ENCODE results near the gene DNAJC13. TPM values are rescaled to one million over a fixed set of nuclear protein-coding genes. Genes with fewer than 3 reads are reported as not detected.

DNAJC13 gene
- total and polyA plus RNA-seq, 2 of the 8 experiments (the other 6 are each of a cell fraction or from before 2014, with no cell fraction given) = 7.9 to 28.8 TPM

- H3K4me3 ChIP-seq (ENCODE audit: extremely low read depth in 1 of 4, insufficient read depth in 2 of 4, low read depth in 3 of 4, low read length in 4 of 4) = no peak overlapping the region
- H2BK12ac ChIP-seq (ENCODE audit: low read depth, low read length) = no peak overlapping the region
- no peak overlapping the region for H3K9ac ChIP-seq (replicated peaks in 1 of 4; ENCODE audit: extremely low read depth in 1 of 4, low read depth in 3 of 4, low read length in 3 of 4)
- no peak overlapping the region for H3K56ac ChIP-seq (replicated peaks; ENCODE audit: insufficient read length, low read depth, low read length)
- H2BK20ac ChIP-seq (ENCODE audit: low read length) = no peak overlapping the region
- H3K27me3 ChIP-seq (replicated peaks in 1 of 4; ENCODE audit: control insufficient read depth in 3 of 4, extremely low read depth in 1 of 4, insufficient read depth in 3 of 4, low read length in 3 of 4) = no peaks in the 10 kb centered on the region
- H3K27ac ChIP-seq (ENCODE audit: low read depth, low read length) = no peak overlapping the region
- no peaks in the 10 kb centered on the region; a peak in 1 of 4 replicates for H3K9me3 ChIP-seq (ENCODE audit: insufficient read depth in 2 of 2, low read depth in 1 of 2, low read length in 1 of 2)
- no peak overlapping the region for H3K14ac ChIP-seq (ENCODE audit: insufficient read length)
- CTCF ChIA-PET (ENCODE audit: partially characterized antibody) = interaction anchor here (5.2 to 10.2 kb wide), 2 partner anchors 14 to 92 kb away, joined by 30 to 102 read pairs; no protein-coding TSS in a partner anchor
- H3K18ac ChIP-seq (ENCODE audit: extremely low read depth, low read length) = no peak overlapping the region
- no peaks in the 10 kb centered on the region for H3K79me2 ChIP-seq (ENCODE audit: control insufficient read depth in 1 of 2, insufficient read depth in 2 of 2, low read length in 2 of 2)
- H2BK15ac ChIP-seq (ENCODE audit: low read length) = no peak overlapping the region
- POLR2A ChIA-PET (ENCODE audit: partially characterized antibody) = no interaction called here
- no peak overlapping the region for H3K4me2 ChIP-seq (ENCODE audit: insufficient read depth in 1 of 2, low read depth in 2 of 2, low read length in 2 of 2)
- DNase-seq (ENCODE audit: low read depth in 1 of 2, low spot score in 2 of 2) (no peak), FAIRE-seq (no peak)
- H3K23me2 ChIP-seq (ENCODE audit: low read depth, low read length) = no peaks in the 10 kb centered on the region
- H2AK5ac ChIP-seq (ENCODE audit: low read depth, low read length) = no peak overlapping the region
- H3K4me1 ChIP-seq (replicated peaks in 1 of 4; ENCODE audit: control insufficient read depth in 3 of 4, insufficient read depth in 4 of 4, low read length in 3 of 4) = peaks cover 0 to 12% (median 3%) of the 10 kb centered on the region in 4 experiments; a peak in 3 of 7 replicates
- no peaks in the 10 kb centered on the region for H3K79me1 ChIP-seq (ENCODE audit: low read depth, low read length)
- H2AFZ ChIP-seq (ENCODE audit: low read length) = no peak overlapping the region
- no peaks in the 10 kb centered on the region for H3K36me3 ChIP-seq (ENCODE audit: control insufficient read depth in 2 of 4, insufficient read depth in 4 of 4, low read length in 3 of 4)
- H3K4ac ChIP-seq (replicated peaks; ENCODE audit: insufficient read length, low read depth, low read length) = no peak overlapping the region
- H4K91ac ChIP-seq (replicated peaks; ENCODE audit: insufficient read length, low read length) = no peak overlapping the region
- H4K8ac ChIP-seq (ENCODE audit: extremely low read depth, insufficient read depth, low read length) = no peak overlapping the region
- H2BK120ac ChIP-seq (replicated peaks; ENCODE audit: low read depth, low read length) = no peak overlapping the region
- no peak overlapping the region for H2BK5ac ChIP-seq (ENCODE audit: low read depth, low read length)
- no peak overlapping the region for H4K5ac ChIP-seq (ENCODE audit: insufficient read length, low read depth, low read length)
- no peaks in the 10 kb centered on the region for H4K20me1 ChIP-seq (replicated peaks in 1 of 2; ENCODE audit: control insufficient read depth in 1 of 2, insufficient read depth in 2 of 2, low read length in 2 of 2)
- no peak overlapping the region for H3K23ac ChIP-seq (ENCODE audit: insufficient read length)
- no peak for TF ChIP-seq SP4 (IDR thresholded peaks at IDR 0.05; ENCODE audit: low read length)
- TF ChIP-seq CTCF (IDR thresholded peaks at IDR 0.05; ENCODE audit: control extremely low read depth in 1 of 3, insufficient read depth in 1 of 3, low read depth in 1 of 3, low read length in 3 of 3) = no peak
- TF ChIP-seq KDM4A (IDR thresholded peaks at IDR 0.05; ENCODE audit: low read depth, low read length, severe bottlenecking) = no peak
- no peak for TF ChIP-seq TAF1 (IDR thresholded peaks at IDR 0.05; ENCODE audit: low read depth, low read length)
- TF ChIP-seq CHD1 (IDR thresholded peaks at IDR 0.05; ENCODE audit: low read depth, low read length) = no peak
- no peak for TF ChIP-seq CEBPB (IDR thresholded peaks at IDR 0.05; ENCODE audit: low read depth, low read length)
- no peak for TF ChIP-seq ATF2 (IDR thresholded peaks at IDR 0.05; ENCODE audit: low read length)
- TF ChIP-seq SP2 (IDR thresholded peaks at IDR 0.05; ENCODE audit: low read length) = no peak
- no peak for TF ChIP-seq SP1 (IDR thresholded peaks at IDR 0.05; ENCODE audit: low read depth, low read length)
- TF ChIP-seq ASH2L (IDR thresholded peaks at IDR 0.05; ENCODE audit: low read length) = no peak
- no peak for TF ChIP-seq CHD2 (IDR thresholded peaks at IDR 0.05; ENCODE audit: low read length)
Observed at GRCh38 chr3:132549890-132550578, 132.7 kb downstream of the DNAJC13 start.
